Measurements from ENCODE around the gene EDRF1. TPM values are rescaled to one million over a fixed set of nuclear protein-coding genes. Genes with fewer than 3 reads are reported as not detected.

The EDRF1 gene
- total and polyA plus RNA-seq, 2 experiments from 2014 or later, result 25.0 to 48.8 TPM

DNA sequence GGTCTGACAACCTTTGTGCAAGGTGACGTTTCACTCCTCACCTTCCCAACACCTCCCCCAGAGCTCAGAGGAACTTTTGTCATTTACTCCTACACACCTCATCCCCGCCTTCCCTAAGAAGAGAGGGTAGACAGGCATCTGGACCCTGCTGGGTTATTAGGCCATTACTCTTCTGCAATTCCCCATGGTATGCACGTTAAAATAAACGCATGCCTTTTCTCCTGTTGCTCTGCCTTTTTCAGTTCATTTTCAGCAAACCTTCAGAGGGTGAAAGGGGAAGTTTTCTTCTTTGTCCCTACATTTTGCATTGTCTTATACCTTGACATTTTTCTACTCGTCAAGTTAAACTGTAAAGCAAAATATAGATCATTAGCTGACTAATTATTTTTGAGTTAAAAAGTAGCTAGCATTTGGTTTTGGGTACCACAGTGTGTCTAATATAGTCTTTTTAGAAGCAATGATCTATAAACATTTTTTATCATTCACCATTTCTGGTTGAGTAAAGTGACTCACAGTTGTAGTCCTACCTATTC is 10.5 kb upstream of the EDRF1 start (continued):
- TF ChIP-seq, protein P1, sequence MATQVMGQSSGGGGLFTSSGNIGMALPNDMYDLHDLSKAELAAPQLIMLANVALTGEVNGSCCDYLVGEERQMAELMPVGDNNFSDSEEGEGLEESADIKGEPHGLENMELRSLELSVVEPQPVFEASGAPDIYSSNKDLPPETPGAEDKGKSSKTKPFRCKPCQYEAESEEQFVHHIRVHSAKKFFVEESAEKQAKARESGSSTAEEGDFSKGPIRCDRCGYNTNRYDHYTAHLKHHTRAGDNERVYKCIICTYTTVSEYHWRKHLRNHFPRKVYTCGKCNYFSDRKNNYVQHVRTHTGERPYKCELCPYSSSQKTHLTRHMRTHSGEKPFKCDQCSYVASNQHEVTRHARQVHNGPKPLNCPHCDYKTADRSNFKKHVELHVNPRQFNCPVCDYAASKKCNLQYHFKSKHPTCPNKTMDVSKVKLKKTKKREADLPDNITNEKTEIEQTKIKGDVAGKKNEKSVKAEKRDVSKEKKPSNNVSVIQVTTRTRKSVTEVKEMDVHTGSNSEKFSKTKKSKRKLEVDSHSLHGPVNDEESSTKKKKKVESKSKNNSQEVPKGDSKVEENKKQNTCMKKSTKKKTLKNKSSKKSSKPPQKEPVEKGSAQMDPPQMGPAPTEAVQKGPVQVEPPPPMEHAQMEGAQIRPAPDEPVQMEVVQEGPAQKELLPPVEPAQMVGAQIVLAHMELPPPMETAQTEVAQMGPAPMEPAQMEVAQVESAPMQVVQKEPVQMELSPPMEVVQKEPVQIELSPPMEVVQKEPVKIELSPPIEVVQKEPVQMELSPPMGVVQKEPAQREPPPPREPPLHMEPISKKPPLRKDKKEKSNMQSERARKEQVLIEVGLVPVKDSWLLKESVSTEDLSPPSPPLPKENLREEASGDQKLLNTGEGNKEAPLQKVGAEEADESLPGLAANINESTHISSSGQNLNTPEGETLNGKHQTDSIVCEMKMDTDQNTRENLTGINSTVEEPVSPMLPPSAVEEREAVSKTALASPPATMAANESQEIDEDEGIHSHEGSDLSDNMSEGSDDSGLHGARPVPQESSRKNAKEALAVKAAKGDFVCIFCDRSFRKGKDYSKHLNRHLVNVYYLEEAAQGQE (IDR thresholded peaks at IDR 0.05; ENCODE audit: unreplicated experiment), result no peak
- TF ChIP-seq ZNF331 (CRISPR knock-in tag; IDR thresholded peaks at IDR 0.05; ENCODE audit: low read depth) (no peak), NANOG (IDR thresholded peaks at IDR 0.05; ENCODE audit: borderline replicate concordance) (no peak), POLR2AphosphoS5 (IDR thresholded peaks at IDR 0.05; ENCODE audit: low read depth) (no peak), EZH2 (IDR thresholded peaks at IDR 0.05; ENCODE audit: low read depth, unreplicated experiment) (no peak), CREB1 (CRISPR knock-in tag; IDR thresholded peaks at IDR 0.05; ENCODE audit: low read depth) (no peak), ZNF114 (CRISPR knock-in tag; IDR thresholded peaks at IDR 0.05) (no peak), EZH2phosphoT487 (IDR thresholded peaks at IDR 0.05; ENCODE audit: unreplicated experiment) (no peak)
- TF ChIP-seq, protein P2, sequence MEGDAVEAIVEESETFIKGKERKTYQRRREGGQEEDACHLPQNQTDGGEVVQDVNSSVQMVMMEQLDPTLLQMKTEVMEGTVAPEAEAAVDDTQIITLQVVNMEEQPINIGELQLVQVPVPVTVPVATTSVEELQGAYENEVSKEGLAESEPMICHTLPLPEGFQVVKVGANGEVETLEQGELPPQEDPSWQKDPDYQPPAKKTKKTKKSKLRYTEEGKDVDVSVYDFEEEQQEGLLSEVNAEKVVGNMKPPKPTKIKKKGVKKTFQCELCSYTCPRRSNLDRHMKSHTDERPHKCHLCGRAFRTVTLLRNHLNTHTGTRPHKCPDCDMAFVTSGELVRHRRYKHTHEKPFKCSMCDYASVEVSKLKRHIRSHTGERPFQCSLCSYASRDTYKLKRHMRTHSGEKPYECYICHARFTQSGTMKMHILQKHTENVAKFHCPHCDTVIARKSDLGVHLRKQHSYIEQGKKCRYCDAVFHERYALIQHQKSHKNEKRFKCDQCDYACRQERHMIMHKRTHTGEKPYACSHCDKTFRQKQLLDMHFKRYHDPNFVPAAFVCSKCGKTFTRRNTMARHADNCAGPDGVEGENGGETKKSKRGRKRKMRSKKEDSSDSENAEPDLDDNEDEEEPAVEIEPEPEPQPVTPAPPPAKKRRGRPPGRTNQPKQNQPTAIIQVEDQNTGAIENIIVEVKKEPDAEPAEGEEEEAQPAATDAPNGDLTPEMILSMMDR (conservative IDR thresholded peaks at IDR 0.05; ENCODE audit: low read depth in 2 of 2), result no peak
- TF ChIP-seq, protein P3, sequence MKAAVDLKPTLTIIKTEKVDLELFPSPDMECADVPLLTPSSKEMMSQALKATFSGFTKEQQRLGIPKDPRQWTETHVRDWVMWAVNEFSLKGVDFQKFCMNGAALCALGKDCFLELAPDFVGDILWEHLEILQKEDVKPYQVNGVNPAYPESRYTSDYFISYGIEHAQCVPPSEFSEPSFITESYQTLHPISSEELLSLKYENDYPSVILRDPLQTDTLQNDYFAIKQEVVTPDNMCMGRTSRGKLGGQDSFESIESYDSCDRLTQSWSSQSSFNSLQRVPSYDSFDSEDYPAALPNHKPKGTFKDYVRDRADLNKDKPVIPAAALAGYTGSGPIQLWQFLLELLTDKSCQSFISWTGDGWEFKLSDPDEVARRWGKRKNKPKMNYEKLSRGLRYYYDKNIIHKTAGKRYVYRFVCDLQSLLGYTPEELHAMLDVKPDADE (IDR thresholded peaks at IDR 0.05), result no peak

DNA sequence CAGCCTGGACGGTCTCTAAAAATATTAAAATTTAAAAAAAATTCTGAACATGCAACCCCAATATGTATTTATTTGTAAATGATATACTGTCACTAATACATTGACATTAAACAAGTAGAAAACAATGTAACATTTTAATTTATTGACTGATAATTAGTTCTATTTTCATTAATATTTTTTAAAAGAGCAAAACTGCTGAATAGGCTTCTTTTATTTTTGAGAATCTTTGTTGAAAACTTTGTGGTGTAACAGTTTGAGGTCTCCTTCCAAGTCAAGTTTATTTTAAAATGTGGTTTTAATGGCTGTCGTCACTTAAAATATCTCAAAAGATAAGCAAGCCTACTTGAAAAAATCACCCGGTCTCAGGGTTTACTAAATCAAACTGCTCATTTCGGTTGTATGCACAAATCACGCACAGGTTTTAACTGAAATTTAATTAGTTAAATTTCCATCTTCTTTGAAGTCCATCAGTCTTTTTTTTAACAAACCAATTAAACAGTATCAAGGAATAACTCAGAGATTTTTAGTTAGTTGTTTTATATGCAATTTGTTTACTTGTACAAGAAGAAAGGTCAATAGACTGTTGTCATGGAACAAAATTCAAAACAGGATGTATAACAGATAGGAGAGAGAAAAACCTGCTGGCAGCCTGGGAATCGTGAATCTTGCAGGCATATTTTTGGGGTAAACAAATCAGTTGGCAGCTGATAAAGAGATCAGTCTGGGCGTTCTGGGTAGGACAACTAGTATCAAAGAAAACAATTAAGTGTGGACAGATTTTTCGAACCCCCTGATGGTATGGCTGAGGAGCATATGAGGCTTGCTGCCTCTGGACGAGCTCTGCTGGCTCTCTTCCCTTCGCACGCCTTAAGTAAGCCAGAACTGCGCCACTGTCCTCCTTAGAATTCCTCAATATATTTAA is 9.7 kb upstream of the EDRF1 start:
- H3K4me3 Mint-ChIP-seq, result no peak overlapping the region
- H3K4me1 Mint-ChIP-seq, result peaks cover 11% of the 10 kb centered on the region; the same call in 2 of the 3 replicates
- TF ChIP-seq ZNF331 (CRISPR knock-in tag; IDR thresholded peaks at IDR 0.05; ENCODE audit: low read depth) (no peak), CREB1 (CRISPR knock-in tag; IDR thresholded peaks at IDR 0.05; ENCODE audit: low read depth) (no peak), EZH2phosphoT487 (IDR thresholded peaks at IDR 0.05; ENCODE audit: unreplicated experiment) (no peak), NANOG (IDR thresholded peaks at IDR 0.05; ENCODE audit: borderline replicate concordance) (no peak), ZNF114 (CRISPR knock-in tag; IDR thresholded peaks at IDR 0.05) (no peak), EZH2 (IDR thresholded peaks at IDR 0.05; ENCODE audit: low read depth, unreplicated experiment) (no peak), STAT1 (IDR thresholded peaks at IDR 0.05; ENCODE audit: unreplicated experiment) (no peak), JUNB (IDR thresholded peaks at IDR 0.05; ENCODE audit: unreplicated experiment) (no peak)
- TF ChIP-seq, protein P3 (IDR thresholded peaks at IDR 0.05), result no peak
- TF ChIP-seq, protein P1 (IDR thresholded peaks at IDR 0.05; ENCODE audit: unreplicated experiment), result no peak

More for the DNA sequence above, 9.7 kb upstream of the EDRF1 start:
- Mint-ChIP-seq H3K36me3 (ENCODE audit: low read depth) (no peaks in the 10 kb centered on the region), H3K9me3 (peaks cover 6% of the 10 kb centered on the region; the same call in 2 of the 3 replicates), H3K27ac (no peak overlapping the region), H3K27me3 (ENCODE audit: insufficient read depth, low read depth, poor library complexity) (peaks cover 5% of the 10 kb centered on the region)
- H3K36me3 ChIP-seq (ENCODE audit: insufficient read depth), result no peaks in the 10 kb centered on the region
- H3K4me1 ChIP-seq (ENCODE audit: insufficient read depth), result no peaks in the 10 kb centered on the region; the same call in 1 of the 2 replicates
- H3K27ac ChIP-seq (ENCODE audit: low read depth), result no peak overlapping the region
- no peaks in the 10 kb centered on the region for H3K79me2 ChIP-seq (replicated peaks; ENCODE audit: insufficient read depth)
- no peak overlapping the region for H3K4me3 ChIP-seq
- H3K4me2 ChIP-seq, result no peak overlapping the region
- no peak for DNase-seq (ENCODE audit: low spot score)
- no peaks in the 10 kb centered on the region for H3F3A ChIP-seq (replicated peaks; ENCODE audit: low read depth)
- ATAC-seq, result no peak
- no peak overlapping the region for H2AFZ ChIP-seq
- no peaks in the 10 kb centered on the region for H3K27me3 ChIP-seq (ENCODE audit: insufficient read depth)
- no peaks in the 10 kb centered on the region for H4K20me1 ChIP-seq (replicated peaks; ENCODE audit: insufficient read depth)
- H3K9me2 ChIP-seq (ENCODE audit: insufficient read depth), result peaks cover 7% of the 10 kb centered on the region; the same call in 1 of the 2 replicates

Measured in GM23338 (cell line).